ENCODE measurements around the gene C12orf43. TPM values are rescaled to one million over a fixed set of nuclear protein-coding genes. Genes with fewer than 3 reads are reported as not detected.

The C12orf43 gene
- total and polyA plus RNA-seq, 2 of the 4 experiments (the other 2 are of a cell fraction), result 12.5 to 13.5 TPM

DNA sequence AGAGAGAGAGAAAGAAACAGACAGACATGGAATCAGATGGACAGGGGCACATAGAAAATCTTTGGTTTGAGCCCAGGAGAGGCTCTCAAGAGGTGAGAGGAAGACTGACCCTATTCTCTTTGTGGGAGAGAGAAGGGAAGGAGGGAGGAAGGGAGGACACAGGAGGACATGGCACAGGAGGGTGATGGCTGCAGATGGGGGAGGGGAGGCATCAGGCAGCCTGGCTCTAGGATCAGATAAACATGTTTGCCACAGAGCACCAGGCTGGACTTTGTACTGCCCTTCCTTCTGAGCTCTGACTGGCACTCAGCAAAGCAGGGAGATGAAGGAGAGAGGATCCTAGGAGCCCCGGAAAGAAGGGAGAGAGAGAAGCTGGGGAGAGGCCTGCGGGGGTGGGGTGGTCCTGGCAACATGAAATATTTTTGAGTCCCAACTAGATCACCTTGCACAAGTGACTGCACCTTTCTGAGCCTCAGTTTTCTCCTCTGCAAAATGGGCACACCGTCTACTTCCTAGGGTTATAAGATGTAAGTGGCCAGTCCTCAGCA, 31.9 kb downstream of the C12orf43 start:
- Histone ChIP-seq H3K56ac (ENCODE audit: extremely low read depth, insufficient read depth, low read length) (no peak overlapping the region), H4K5ac (ENCODE audit: low read depth, low read length) (no peak overlapping the region), H2BK120ac (ENCODE audit: low read depth, low read length) (no peak overlapping the region), H3K18ac (ENCODE audit: low read depth, low read length) (no peak overlapping the region), H2BK5ac (ENCODE audit: low read depth, low read length, poor library complexity, severe bottlenecking) (no peak overlapping the region), H3K27ac (ENCODE audit: insufficient read depth, low read length) (no peak overlapping the region), H3K9me1 (ENCODE audit: insufficient read depth, low read length) (no peaks in the 10 kb centered on the region), H2BK20ac (ENCODE audit: low read depth, low read length) (no peak overlapping the region), H2AFZ (replicated peaks; ENCODE audit: low read length, poor library complexity) (no peak overlapping the region), H3K4me3 (ENCODE audit: insufficient read depth, low read depth, low read length) (no peak overlapping the region), H3K9ac (ENCODE audit: low read depth, low read length) (no peak overlapping the region), H3K4me1 (ENCODE audit: control insufficient read depth, insufficient read depth, low read length) (no peaks in the 10 kb centered on the region), H4K91ac (ENCODE audit: insufficient read depth, low read depth, low read length) (no peak overlapping the region), H3K9me3 (ENCODE audit: control insufficient read depth, insufficient read depth, low read length) (no peaks in the 10 kb centered on the region; the same call in 1 of the 2 replicates), H3K79me1 (ENCODE audit: low read depth in 1 of 2, low read length in 2 of 2) (no peaks in the 10 kb centered on the region), H3K36me3 (ENCODE audit: control insufficient read depth, insufficient read depth, low read length) (no peaks in the 10 kb centered on the region), H3K27me3 (ENCODE audit: control insufficient read depth, insufficient read depth, low read length) (peaks cover 13% of the 10 kb centered on the region), H4K20me1 (ENCODE audit: insufficient read depth, low read length) (no peaks in the 10 kb centered on the region), H3K14ac (replicated peaks; ENCODE audit: low read depth, low read length) (no peak overlapping the region), H3K23ac (ENCODE audit: low read depth, low read length) (no peak overlapping the region), H3K4me2 (ENCODE audit: low read depth, low read length) (no peak overlapping the region), H2AK9ac (replicated peaks; ENCODE audit: low read depth, low read length, poor library complexity) (no peak overlapping the region), H3K4ac (ENCODE audit: low read depth, low read length) (no peak overlapping the region), H2BK15ac (ENCODE audit: low read depth, low read length) (no peak overlapping the region), H2AK5ac (ENCODE audit: low read depth, low read length) (no peak overlapping the region), H4K8ac (ENCODE audit: low read depth in 2 of 2, low read length in 2 of 2) (no peak overlapping the region)
- dilution Hi-C loops (cut with HindIII; ENCODE audit: low sequenced_read_pairs, unreplicated experiment), result no loop called here
- in situ Hi-C loops (cut with MboI; ENCODE audit: low sequenced_read_pairs), result no loop called here
- ChIA-PET CTCF (interaction anchor here (1.0 to 1.6 kb wide), 2 partner anchors 13 kb away, joined by 5 read pairs; no protein-coding TSS in a partner anchor), POLR2A (ENCODE audit: unreplicated experiment) (no interaction called here)
- intact Hi-C loops (cut with micrococcal nuclease), result no loop called here
- no peak for TF ChIP-seq POLR2A (IDR thresholded peaks at IDR 0.05; ENCODE audit: low read depth, low read length)
- TF ChIP-seq MXI1 (IDR thresholded peaks at IDR 0.05; ENCODE audit: borderline replicate concordance, low read depth, low read length), result no peak
- no peak for TF ChIP-seq CHD1 (IDR thresholded peaks at IDR 0.05; ENCODE audit: low read depth, low read length)
- BruUV-seq (replicated peaks), result no TSS peak
- DNase-seq (no peak), ATAC-seq (ENCODE audit: low read depth) (no peak)
- WGBS, 2 experiments (ENCODE audit: extremely low coverage in 2 of 2, insufficient read length in 1 of 2), result no CpG with 5 or more reads among the region's 3 CpGs
